ENCODE results near the gene CCDC8.
A peak's percentile ranks its signal among the peaks of the same experiment; 100 is the strongest.
"Not testable (repeated sequence)": the region's sequence is repeated elsewhere in the genome, so short reads cannot be mapped to it uniquely, and the experiment has no call there.

The CCDC8 gene

DNA sequence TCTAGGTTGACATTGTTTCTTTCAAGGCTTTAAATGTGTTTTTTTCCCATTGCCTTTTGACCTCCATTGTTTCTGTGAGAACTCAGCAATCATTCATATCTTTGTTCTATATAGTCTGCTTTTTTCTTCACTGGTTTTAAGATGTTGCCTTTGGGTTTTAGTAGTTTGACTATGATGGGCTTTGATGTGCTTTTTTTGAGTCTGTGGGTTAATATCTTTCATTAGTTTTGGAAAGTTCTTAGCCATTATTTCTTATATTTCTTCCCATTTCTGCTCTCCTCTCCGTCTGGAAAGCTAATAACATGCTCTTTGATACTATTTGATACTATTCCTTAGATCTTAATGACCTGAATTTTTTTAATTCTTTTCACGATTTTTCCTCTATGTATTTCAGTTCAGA lies 32.7 kb downstream of the CCDC8 start:
- no peak for DNase-seq

DNA sequence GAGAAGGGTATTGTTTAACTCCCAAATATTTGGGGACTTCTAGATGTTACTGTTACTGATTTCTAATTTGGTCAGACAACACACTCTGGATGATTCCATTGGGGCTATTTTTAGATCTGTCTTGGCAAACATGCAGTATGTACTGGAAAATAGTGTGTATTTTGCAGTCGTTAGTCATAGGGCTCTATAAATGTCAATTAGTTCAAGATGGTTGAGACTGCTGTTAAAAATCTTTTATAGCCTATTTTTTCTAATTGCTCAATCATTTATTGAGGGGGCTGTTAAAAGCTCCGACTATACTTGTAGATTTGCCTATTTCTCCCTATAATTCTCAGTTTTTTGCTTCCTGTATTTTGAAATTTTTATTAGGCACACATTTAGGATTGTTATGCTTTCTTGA lies 35.1 kb downstream of the CCDC8 start:
- DNase-seq, result no peak

DNA sequence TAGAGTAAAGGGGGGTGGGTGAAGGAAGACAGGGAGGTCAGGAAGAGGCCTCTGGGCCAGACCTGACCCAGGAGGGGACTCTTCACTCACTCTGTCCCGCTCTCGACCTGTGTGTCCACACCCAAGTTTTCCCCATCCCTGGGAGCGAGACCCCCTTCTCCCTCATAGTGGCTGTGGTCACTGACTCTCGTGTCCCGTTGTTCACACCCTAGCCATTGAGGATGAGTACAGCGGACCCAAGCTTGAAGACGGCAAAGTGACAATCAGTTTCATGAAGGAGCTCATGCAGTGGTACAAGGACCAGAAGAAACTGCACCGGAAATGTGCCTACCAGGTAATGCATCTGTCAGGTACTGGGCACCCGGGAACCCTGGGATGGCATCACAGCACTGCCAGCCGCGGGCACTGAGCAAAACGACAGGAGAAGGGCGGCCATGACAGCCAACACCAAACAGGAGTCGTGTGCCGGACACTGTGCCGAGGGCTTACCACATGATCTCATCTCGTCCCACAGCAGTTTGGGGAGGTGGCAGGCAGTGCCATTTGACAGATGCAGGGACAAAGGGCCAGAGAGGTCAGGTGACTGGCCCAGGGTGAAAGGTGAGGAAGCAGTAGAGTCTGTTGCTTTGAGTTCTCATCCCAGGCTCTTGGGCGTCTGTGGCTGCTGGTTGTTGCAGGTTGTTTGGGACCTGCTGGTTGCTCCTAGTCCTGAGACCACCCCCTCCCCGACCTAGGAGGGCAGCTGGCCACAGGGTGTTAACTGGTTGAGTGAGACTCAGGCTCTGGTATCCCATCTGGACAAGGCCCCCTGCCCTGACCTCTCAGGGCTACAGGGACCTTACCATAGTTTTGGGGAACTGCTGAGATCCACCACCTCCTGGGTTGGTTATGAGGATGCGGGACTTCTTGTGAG lies 36.9 kb downstream of the CCDC8 start:
- no peak for DNase-seq

DNA sequence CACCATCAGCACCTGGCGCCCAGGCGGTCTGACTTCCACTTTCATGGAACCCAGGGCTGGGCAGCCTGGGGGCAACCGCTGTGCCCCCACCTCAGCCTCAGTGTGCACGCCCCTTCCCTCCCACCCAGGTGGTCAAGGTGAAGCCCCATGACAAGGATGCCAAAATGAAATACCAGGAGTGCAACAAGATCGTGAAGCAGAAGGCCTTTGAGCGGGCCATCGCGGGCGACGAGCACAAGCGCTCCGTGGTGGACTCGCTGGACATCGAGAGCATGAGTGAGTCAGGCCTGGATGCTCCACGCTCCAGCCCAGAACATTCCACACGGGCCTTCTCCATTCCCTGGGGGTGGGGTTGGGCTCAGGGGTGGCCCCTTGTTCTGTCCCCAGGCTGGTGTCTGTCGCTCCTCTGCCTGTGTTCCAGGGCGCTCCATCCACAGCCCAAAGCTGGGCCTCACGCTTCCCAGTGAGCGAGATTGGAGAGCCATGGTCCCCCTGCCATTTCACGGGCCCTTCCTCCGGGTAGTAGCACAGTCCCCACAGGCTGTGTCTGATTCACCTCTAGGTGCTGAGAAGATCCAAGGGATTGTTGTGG lies 37.8 kb downstream of the CCDC8 start:
- not testable (repeated sequence) for DNase-seq

DNA sequence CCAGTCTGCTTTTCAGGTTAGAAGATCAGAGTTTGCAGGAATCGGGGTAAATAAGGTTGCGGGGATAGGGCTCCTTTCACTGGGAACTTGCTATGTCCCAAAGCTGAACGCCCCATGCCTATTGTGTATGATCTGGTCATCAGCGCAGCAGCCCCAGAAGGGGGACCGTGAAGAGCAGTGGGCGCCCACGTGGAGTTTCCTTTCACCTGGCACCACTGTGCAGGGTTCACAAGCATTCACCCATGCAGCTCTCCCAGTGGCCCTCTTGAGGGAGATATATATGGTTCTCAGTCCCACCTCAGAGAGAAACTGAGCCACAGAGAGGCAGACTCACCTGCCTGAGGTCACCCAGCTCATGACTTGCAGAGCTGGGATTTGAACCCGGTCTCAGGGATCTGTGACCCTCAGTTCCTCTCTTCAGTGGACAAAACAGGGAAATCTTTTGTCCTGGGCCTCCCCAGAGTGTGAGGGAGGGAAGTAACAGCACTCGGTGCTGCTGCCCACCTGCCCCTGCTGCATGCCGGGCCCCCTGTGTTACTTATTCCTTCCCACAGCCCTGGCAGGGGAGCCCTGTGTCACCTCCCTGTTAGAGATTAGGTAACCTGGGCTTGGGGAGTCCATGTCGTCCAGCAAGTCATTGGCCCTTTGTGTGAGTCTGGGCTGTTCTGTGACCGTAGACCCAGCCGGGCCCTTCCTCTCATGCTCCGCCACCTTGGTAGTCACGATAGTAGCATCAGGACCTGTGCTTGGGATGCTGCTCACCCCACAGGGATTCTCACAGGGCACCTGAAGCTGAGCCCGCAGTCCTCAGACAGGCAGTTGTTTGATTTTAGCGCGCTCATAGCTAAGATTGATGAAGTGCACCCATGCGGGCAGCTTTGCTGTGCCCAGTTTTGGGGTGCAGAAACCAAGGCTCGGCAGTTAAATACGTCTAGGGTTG lies 38.6 kb downstream of the CCDC8 start:
- no peak for DNase-seq

DNA sequence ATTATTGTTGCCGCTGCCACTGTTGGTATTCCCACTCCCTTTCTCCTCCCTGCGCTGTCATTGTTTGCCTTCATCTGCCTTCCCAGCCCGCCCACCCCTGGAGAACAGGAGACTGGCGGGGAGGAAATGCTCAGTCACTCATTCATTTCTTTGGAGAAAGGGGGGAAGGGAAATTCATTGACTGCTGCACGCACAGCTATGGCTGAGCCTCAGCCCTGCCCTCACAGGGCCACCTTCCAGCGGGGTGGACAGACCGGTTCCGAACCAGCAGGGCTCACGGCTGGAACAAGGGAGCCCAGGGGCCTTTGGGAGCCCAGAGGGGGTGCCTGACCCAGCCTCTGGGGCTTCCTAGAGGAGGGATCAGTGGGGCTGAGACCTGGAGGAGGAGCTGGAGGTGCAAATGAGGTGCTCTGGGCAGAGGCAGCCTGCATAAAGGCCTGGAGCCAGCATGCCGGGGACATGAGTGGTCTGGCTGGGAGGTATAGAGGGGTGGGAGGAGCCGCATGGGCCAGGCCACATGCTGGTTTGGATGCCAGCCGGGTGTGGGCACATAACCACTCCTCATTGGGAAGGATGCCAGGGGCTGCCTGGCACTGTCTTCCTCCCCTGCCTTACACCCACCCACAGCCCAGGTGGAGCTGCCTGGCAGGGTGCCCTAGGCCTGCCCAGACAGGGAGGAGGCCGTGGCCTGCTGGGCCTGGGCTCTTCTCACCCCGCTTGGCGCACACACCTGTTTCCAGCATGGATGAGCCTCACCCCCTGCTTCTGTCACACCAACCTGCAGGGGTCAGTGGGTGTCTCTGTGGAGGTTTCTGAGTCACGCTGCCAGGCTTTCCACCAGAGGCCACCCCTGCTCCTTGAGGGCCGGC lies 39.6 kb downstream of the CCDC8 start:
- peak in 2 of 14 donors; percentile 5 to 62 for DNase-seq

DNA sequence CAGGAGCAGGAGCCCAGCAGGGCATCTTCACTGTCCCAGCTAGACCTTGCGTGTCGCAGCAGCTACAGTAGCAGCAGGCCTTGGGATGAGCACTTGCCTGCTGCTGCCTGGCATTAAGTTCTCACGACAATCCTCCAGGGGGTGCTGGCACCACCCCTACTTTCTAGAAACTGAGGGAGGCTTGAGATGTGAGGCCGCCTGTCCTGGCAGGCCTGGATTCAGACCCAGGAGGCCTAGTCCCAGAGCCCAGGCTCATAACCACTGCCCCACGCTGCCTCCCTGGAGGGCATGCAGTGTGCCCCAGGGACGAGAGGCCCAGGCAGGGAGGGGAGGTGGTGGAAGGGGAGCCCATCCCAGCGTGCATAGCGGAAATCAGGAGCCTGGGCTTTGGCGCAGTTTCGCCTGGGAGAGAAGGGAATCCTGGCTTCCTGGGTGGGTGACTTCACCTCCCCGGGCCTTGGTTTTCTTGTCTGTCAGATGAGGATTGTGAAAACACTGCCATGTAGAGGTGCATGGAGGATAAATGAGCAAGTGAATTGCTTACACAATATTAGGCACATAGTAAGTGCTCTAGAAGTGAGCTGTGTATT lies 40.4 kb downstream of the CCDC8 start:
- peak in 1 of 14 donors; percentile 3 for DNase-seq

DNA sequence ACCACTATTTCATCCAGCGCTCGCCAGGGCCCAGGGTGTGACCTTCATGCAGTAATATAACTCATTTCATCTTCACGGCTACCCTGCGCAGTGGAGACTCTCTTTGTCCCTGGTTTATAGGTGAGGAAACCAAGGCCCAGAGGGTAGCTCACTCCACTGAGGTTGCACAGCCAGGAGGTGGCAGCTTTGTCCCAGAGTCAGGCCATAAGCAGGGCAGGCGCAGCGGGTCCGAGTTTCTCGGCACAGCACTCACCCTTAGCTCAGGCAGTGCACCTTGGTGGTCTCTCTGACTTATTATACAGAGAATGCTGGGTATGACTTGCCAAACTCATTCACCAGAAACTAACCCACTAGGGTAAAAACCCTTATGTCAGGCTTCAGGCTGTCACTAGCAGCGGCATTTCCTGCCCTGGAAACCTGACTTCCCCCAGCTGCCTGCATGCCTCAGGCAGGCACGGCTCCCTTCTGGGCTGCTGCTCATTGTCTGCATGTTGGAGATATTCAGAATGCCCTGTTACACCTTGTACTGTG lies 41.9 kb downstream of the CCDC8 start:
- DNase-seq, result no peak

DNA sequence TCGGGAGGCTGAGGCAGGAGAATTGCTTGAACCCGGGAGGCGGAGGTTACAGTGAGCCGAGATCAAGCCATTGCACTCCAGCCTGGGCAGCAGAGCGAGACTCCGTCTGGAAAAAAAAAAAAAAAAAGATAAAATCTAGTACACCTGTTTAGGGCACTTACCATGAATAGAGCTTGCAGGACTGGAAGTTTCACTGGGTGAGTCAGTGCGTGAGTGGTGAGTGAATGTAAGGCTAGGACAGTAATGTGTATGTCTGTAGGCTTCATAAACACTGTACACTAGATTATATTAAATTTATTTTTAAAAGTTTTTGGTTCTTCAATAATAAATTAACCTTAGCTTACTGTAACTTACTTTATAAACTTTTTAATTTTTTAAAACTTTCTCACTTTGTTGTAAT lies 43.5 kb downstream of the CCDC8 start:
- no peak for DNase-seq

DNA sequence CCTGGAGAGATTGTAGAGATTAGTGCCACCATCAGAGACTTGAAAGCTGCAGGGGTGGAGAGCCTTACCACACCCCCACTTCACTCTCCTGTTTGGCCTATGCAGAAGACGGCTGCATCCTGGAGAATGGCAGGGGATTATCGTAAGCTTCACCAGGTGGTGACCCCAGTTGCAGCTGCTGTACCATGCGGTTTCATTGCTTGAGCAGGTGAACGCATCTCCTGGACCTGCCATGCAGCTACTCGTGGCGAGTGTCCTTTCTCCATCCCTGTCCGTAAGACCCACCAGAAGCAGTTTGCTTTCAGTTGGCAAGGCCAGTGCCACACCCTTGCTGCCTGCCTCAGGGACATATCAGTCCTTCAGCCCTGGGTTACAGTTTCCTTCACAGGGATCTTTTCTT lies 45.2 kb downstream of the CCDC8 start:
- DNase-seq, result no peak

DNA sequence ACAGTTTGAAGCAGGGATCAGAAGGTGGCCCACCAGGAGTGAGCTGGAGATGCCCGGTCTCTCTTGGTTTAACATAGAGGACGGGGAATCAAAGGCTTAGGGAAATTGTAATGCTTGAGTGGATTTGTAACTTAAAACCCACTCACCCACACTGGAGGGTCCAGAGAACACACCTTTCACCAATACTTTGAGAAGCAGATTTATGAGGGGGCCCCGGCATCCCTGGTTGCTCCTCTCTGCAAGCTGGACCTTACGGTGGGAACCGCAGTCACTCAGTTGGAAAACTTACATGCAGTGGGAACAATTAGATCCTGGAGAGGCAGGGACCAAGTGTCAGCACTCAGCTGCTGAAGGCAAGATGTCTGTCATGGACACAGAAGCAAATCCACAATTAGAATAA lies 45.9 kb downstream of the CCDC8 start:
- DNase-seq, result no peak

DNA sequence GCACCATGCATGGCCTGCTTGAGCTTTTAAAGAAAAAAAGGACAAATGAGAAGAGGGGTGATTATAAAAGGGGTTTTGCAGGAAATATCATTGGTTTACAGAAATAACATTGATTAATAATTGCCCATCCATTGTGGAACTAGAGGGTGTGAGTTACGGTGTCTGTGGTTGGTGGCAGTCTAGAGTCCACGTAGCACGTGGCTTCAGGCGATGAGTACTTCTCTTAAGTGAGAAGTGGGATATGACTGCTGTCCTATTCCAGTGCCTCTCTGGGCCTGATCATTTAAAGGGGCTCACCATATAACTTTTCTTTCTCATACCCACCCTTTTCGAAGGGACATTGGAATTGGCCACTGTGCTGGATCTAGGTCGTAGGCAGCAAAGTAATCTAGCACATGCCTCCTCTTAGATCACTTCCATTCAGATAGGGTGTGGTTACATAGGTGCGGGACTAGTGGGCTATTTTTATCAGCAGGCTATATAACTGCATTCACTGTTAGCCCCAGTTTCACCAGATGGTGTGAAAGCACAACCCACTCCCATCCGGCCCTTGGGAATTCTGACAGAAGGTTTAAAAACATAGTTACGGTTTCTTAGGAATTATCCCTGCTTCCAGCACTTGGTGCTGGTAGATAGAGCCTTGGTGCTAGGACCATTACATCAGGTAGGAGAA lies 46.6 kb downstream of the CCDC8 start:
- DNase-seq, result no peak

DNA sequence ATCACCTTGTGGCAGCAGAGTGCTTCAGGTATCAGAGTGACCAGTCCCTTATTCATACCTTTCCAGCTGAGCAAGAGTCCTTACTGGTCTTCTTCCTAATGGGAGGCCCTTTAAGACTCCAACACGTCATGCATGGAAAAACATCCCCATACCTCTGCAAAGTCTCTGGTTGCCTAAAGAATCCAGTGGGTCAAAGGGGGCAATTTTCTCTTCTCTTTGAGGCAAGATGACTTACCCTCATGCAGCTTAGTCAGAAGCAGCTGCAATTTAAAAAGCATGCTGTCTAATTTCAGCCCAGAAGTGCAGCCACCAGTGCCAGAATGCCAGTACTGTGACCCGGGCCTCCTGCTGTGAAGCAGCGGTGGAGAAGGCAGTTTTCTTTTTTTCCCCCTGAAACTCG lies 47.8 kb downstream of the CCDC8 start:
- DNase-seq, result no peak

DNA sequence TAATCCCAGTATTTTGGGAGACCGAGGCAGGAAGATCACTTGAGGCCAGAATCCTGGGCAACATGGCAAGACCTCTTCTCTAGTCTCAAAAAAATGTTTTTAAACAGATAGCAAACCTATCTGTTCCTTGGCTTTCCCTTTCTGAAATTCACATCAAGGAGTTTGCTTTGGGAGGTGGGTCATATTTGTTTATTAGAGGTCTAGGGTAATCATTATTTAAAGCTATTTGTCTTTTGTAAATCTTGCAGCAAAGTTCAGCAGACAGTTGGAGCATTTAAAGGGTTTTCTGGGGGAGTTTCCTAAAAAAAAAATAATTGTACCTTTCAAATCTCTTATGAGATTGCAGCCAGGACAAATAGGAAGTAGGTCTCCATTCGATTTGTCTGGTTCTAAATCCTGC lies 49.0 kb downstream of the CCDC8 start:
- no peak for DNase-seq

DNA sequence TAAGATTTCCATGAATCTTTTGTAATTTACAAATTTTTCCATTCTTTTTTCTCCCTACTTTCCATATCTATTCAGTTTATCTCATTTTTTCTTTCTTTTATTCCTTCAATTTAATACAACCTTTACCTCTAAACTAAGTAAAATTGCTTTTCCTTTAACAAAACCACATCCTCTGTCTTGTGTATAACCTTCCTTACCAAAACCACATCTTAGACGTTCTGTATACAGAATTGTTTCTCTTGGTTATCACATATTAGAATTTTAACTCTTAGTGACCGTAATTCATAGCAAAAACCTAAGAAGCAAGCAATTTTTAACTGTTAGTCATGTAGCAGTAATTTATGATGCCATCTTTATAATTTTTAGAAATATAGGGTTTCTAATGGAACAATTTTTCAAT lies 51.4 kb downstream of the CCDC8 start:
- no peak for DNase-seq

All from C1 segment of cervical spinal cord (tissue), 14 donors.